ENCODE results near the gene EFHC1. TPM values are rescaled to one million over a fixed set of nuclear protein-coding genes. Genes with fewer than 3 reads are reported as not detected.
A peak's percentile ranks its signal among the peaks of the same experiment; 100 is the strongest.

Gene EFHC1
- total RNA-seq, 1 donor from 2014 or later: 54.9 TPM

DNA sequence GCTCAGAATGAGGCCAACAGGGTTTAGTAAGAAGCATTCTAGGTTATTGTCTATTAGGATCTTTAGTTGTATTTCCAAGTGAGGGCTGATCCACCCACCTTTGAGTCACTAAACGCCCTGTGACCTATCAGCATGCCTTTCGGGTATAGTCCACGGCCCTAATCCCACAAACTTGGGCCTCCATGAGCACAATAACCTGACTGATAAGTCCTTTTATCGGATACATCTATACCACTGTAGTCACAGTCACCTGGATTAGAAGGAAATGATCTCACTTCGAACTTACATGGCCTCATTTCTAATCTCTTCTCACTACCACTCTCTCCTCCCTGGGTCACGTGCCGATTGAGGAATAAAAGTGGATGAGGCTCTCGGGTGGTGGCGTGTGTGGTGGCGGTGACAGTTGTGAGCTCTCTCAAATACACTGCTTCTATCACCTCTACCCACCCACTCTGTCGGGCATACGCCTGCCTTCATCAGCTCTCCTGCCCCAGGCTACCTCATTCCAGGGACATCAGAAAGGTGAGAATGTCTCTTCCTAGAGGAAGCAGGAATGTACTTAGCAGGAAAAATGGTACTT, 91.5 kb downstream of the EFHC1 start:
- H3K4me1 Mint-ChIP-seq (ENCODE audit: unreplicated experiment): peaks cover 25% of the 10 kb centered on the region
- TF ChIP-seq, protein P1, sequence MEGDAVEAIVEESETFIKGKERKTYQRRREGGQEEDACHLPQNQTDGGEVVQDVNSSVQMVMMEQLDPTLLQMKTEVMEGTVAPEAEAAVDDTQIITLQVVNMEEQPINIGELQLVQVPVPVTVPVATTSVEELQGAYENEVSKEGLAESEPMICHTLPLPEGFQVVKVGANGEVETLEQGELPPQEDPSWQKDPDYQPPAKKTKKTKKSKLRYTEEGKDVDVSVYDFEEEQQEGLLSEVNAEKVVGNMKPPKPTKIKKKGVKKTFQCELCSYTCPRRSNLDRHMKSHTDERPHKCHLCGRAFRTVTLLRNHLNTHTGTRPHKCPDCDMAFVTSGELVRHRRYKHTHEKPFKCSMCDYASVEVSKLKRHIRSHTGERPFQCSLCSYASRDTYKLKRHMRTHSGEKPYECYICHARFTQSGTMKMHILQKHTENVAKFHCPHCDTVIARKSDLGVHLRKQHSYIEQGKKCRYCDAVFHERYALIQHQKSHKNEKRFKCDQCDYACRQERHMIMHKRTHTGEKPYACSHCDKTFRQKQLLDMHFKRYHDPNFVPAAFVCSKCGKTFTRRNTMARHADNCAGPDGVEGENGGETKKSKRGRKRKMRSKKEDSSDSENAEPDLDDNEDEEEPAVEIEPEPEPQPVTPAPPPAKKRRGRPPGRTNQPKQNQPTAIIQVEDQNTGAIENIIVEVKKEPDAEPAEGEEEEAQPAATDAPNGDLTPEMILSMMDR (conservative IDR thresholded peaks at IDR 0.05): no peak
- no peak overlapping the region for H3K4me3 Mint-ChIP-seq
- H3K27me3 Mint-ChIP-seq: no peaks in the 10 kb centered on the region
- H3K27ac Mint-ChIP-seq: peak overlapping the region; percentile 50
- H3K36me3 Mint-ChIP-seq: peaks cover 47% of the 10 kb centered on the region
- no peak for DNase-seq (ENCODE audit: extremely low spot score, unreplicated experiment)
- no peaks in the 10 kb centered on the region for H3K9me3 Mint-ChIP-seq

DNA sequence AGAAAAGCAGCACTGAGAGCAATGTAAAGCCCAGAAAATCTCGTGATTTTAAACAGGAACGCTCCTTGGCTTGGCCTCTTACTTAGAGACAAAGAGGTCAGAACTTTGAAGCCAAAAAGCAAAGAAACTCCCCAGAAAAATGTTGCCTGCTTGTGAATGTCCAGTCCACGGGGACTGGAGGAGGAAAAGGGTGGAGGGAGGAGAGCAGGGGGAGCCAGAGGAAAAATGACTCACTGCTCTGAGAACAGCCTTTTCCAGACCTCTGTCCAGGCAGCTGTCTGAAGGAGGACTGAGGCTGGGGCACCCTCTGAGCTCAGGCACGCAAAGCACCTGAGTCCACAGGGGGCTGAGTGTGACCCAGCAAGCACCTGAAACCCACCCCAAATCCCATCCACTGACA, 92.1 kb downstream of the EFHC1 start:
- peak overlapping the region; percentile 50 for H3K27ac Mint-ChIP-seq
- no peak overlapping the region for H3K4me3 Mint-ChIP-seq
- DNase-seq (ENCODE audit: extremely low spot score, unreplicated experiment): no peak
- peaks cover 25% of the 10 kb centered on the region for H3K4me1 Mint-ChIP-seq (ENCODE audit: unreplicated experiment)
- H3K9me3 Mint-ChIP-seq: no peaks in the 10 kb centered on the region
- TF ChIP-seq, protein P1 (conservative IDR thresholded peaks at IDR 0.05): no peak
- H3K36me3 Mint-ChIP-seq: peaks cover 47% of the 10 kb centered on the region
- no peaks in the 10 kb centered on the region for H3K27me3 Mint-ChIP-seq

DNA sequence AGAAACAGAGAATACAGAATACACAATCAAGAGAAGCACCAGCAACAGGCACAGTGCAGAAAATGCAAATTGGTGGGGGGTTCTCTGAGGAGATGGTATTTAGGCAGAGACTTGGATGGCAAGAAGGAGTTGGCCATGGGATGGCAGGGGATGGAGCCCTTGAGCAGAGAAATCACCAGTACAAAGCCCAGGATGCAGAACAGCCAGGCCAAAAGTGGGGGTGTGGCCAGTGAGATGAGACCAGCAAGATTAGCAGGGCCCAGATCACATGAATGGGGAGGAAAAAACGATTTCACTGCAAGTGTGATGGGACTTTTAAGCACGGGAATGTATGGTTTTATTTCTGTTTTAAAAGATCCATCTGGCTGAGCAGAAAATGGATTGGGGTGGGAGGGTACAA, 93.3 kb downstream of the EFHC1 start:
- Mint-ChIP-seq H3K27me3 (no peaks in the 10 kb centered on the region), H3K4me1 (ENCODE audit: unreplicated experiment) (peaks cover 34% of the 10 kb centered on the region), H3K4me3 (no peak overlapping the region), H3K27ac (peak overlapping the region; percentile 48), H3K36me3 (peaks cover 41% of the 10 kb centered on the region), H3K9me3 (no peaks in the 10 kb centered on the region)
- no peak for DNase-seq (ENCODE audit: extremely low spot score, unreplicated experiment)
- TF ChIP-seq, protein P1 (conservative IDR thresholded peaks at IDR 0.05): no peak

DNA sequence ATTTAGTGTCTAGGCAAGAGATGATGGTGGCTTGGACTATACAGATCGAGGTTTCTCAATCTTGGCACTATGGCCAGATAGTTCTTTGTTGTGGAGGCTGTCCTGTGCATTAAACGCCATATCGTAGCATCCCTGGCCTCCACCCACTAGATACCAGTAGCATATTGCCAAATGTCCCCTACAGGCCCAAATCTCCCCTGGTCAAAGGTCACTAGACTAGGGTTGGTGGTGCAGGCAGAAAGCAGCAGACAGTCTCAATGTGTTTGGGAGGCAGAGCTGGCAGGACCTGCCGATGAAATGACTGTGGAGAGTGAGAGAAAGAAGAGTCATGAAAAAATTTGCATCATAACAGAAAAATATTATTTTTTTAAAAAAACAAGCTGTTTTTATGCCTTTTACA, 93.8 kb downstream of the EFHC1 start:
- no peak overlapping the region for H3K4me3 Mint-ChIP-seq
- no peaks in the 10 kb centered on the region for H3K9me3 Mint-ChIP-seq
- H3K4me1 Mint-ChIP-seq (ENCODE audit: unreplicated experiment): peaks cover 38% of the 10 kb centered on the region
- no peaks in the 10 kb centered on the region for H3K27me3 Mint-ChIP-seq
- H3K36me3 Mint-ChIP-seq: peaks cover 38% of the 10 kb centered on the region
- TF ChIP-seq, protein P1 (conservative IDR thresholded peaks at IDR 0.05): no peak
- no peak for DNase-seq (ENCODE audit: extremely low spot score, unreplicated experiment)
- no peak overlapping the region for H3K27ac Mint-ChIP-seq

DNA sequence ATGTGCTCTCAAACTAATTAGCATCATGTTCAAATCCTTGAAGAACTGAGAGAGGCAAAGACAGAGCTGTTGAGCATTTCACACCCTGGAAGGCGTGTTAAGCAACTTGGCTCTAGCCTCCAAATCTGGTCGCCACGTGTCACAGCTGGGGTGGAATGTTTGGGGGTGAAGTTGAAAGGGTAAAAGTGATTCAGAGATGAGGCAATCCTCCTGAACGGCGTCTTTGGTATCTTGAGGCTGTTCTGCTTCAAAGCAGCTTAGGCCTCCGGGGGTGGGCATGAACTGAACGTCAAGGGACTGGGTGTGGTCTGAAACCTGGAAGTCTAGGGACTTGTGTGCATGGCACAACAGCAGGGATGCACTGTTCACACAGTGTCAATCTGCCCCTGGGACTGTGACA, 94.4 kb downstream of the EFHC1 start:
- H3K4me3 Mint-ChIP-seq: no peak overlapping the region
- peak overlapping the region; percentile 54 for H3K27ac Mint-ChIP-seq
- peaks cover 32% of the 10 kb centered on the region for H3K36me3 Mint-ChIP-seq
- H3K9me3 Mint-ChIP-seq: no peaks in the 10 kb centered on the region
- H3K4me1 Mint-ChIP-seq (ENCODE audit: unreplicated experiment): peaks cover 39% of the 10 kb centered on the region
- no peak for DNase-seq (ENCODE audit: extremely low spot score, unreplicated experiment)
- TF ChIP-seq, protein P1 (conservative IDR thresholded peaks at IDR 0.05): no peak
- no peaks in the 10 kb centered on the region for H3K27me3 Mint-ChIP-seq
